BLaER1 treated with 17β-estradiol and CSF1 and Interleukin-3, amounts not matched to agents 10 nM and 100 nM (cell line): ENCODE results near the gene MIGA1.

Experiments
- H3K27ac ChIP-seq, 11 experiments: shearing (Covaris generic); formaldehyde crosslinking; 2 replicates each; pipeline ENCODE4 v1.8.1; 2022
- H3K27me3 ChIP-seq, 11 experiments: shearing (Covaris generic); formaldehyde crosslinking; 2 replicates each; pipeline ENCODE4 v1.8.1; 2022
- H3K36me3 ChIP-seq, 11 experiments: shearing (Covaris generic); formaldehyde crosslinking; 2 replicates each; pipeline ENCODE4 v1.8.1; 2022
- H3K4me1 ChIP-seq, 10 experiments: shearing (Covaris generic); formaldehyde crosslinking; 2 replicates each; pipeline ENCODE4 v1.8.1; 2022
- H3K4me2 ChIP-seq, 11 experiments: shearing (Covaris generic); formaldehyde crosslinking; 2 replicates each; pipeline ENCODE4 v1.8.1; 2022
- H3K4me3 ChIP-seq, 10 experiments: shearing (Covaris generic); formaldehyde crosslinking; 2 replicates each; pipeline ENCODE4 v1.8.1; 2022
- H3K9ac ChIP-seq, 11 experiments: shearing (Covaris generic); formaldehyde crosslinking; 2 replicates each; pipeline ENCODE4 v1.8.1; 2022
- H3K9me3 ChIP-seq, 11 experiments: shearing (Covaris generic); formaldehyde crosslinking; replicated peaks in 1 of 11; 2 replicates each; pipeline ENCODE4 v1.8.1; 2022
- H4K20me1 ChIP-seq, 11 experiments: shearing (Covaris generic); formaldehyde crosslinking; 2 replicates each; pipeline ENCODE4 v1.8.1; 2022
- Cebpa-rat ChIP-seq, 11 experiments: shearing (Covaris generic); IDR thresholded peaks; 2 replicates each; pipeline ENCODE4 v1.8.1; 2022

Gene MIGA1

GRCh38 chr1:77832901-77833300, 53.5 kb downstream of the MIGA1 start:
- Histone ChIP-seq H3K9ac (no peak overlapping the region), H3K27me3 (no peaks in the 10 kb centered on the region), H4K20me1 (no peaks in the 10 kb centered on the region; a peak in 1 of 22 replicates), H3K4me2 (peak overlapping the region in 2 of 11 experiments; percentile 5 to 28; a peak in 1 of 22 replicates), H3K27ac (no peak overlapping the region), H3K4me1 (peaks cover 0 to 15% (median 7%) of the 10 kb centered on the region in 10 experiments; a peak in 7 of 20 replicates), H3K36me3 (peaks cover 24 to 86% (median 57%) of the 10 kb centered on the region in 11 experiments; a peak in 21 of 22 replicates), H3K9me3 (no peaks in the 10 kb centered on the region), H3K4me3 (no peak overlapping the region)
- no peak for TF ChIP-seq Cebpa-rat (IDR thresholded peaks at IDR 0.05)

- no peak overlapping the region for H3K4me3 ChIP-seq
- H3K27ac ChIP-seq = no peak overlapping the region
- peaks cover 0 to 15% (median 7%) of the 10 kb centered on the region in 10 experiments; a peak in 7 of 20 replicates for H3K4me1 ChIP-seq
- TF ChIP-seq Cebpa-rat (IDR thresholded peaks at IDR 0.05) = no peak
- H3K9ac ChIP-seq = no peak overlapping the region
- no peaks in the 10 kb centered on the region for H3K9me3 ChIP-seq
- no peak overlapping the region for H3K4me2 ChIP-seq
- H3K36me3 ChIP-seq = peaks cover 18 to 86% (median 51%) of the 10 kb centered on the region in 11 experiments; a peak in 21 of 22 replicates
- no peaks in the 10 kb centered on the region for H3K27me3 ChIP-seq
- no peaks in the 10 kb centered on the region; a peak in 1 of 22 replicates for H4K20me1 ChIP-seq
These were observed 54.2 kb downstream of the MIGA1 start for GRCh38 chr1:77833521-77834100.

GRCh38 chr1:77834771-77835334, 55.4 kb downstream of the MIGA1 start:
- H3K27ac ChIP-seq = no peak overlapping the region

GRCh38 chr1:77841574-77841973, 62.1 kb downstream of the MIGA1 start:
- Histone ChIP-seq H4K20me1 (no peaks in the 10 kb centered on the region), H3K36me3 (peaks cover 22 to 58% (median 35%) of the 10 kb centered on the region in 11 experiments), H3K9ac (no peak overlapping the region), H3K4me3 (no peak overlapping the region), H3K27me3 (no peaks in the 10 kb centered on the region), H3K4me2 (no peak overlapping the region), H3K27ac (no peak overlapping the region), H3K4me1 (peaks cover under 1 to 8% (median 2%) of the 10 kb centered on the region in 10 experiments; a peak in 18 of 20 replicates), H3K9me3 (no peaks in the 10 kb centered on the region)
- TF ChIP-seq Cebpa-rat (IDR thresholded peaks at IDR 0.05) = no peak

More at GRCh38 chr1:77834771-77835334, 55.4 kb downstream of the MIGA1 start:
- no peaks in the 10 kb centered on the region for H3K9me3 ChIP-seq
- H3K4me3 ChIP-seq = no peak overlapping the region
- no peak for TF ChIP-seq Cebpa-rat (IDR thresholded peaks at IDR 0.05)
- no peaks in the 10 kb centered on the region for H3K27me3 ChIP-seq
- no peaks in the 10 kb centered on the region for H4K20me1 ChIP-seq
- no peak overlapping the region for H3K9ac ChIP-seq
- H3K36me3 ChIP-seq = peaks cover 17 to 85% (median 52%) of the 10 kb centered on the region in 11 experiments
- no peak overlapping the region for H3K4me2 ChIP-seq
- H3K4me1 ChIP-seq = peaks cover 0 to 8% (median 1%) of the 10 kb centered on the region in 10 experiments; a peak in 7 of 20 replicates

GRCh38 chr1:77845951-77846350, 66.5 kb downstream of the MIGA1 start:
- H3K9me3 ChIP-seq = no peaks in the 10 kb centered on the region

GRCh38 chr1:77846966-77847365, 67.5 kb downstream of the MIGA1 start:
- peaks cover 21 to 58% (median 30%) of the 10 kb centered on the region in 11 experiments for H3K36me3 ChIP-seq
- H3K27ac ChIP-seq = peak overlapping the region in 9 of 11 experiments; percentile 35 to 65 (median 61); a peak in 16 of 22 replicates
- H3K4me2 ChIP-seq = peak overlapping the region; percentile 61 to 81 (median 68)
- TF ChIP-seq Cebpa-rat (IDR thresholded peaks at IDR 0.05) = no peak
- H3K9me3 ChIP-seq = no peaks in the 10 kb centered on the region
- H3K4me3 ChIP-seq = peak overlapping the region in 2 of 10 experiments; percentile 21 to 44; a peak in 2 of 20 replicates
- peak overlapping the region in 9 of 11 experiments; percentile 6 to 44 (median 23); a peak in 7 of 22 replicates for H3K9ac ChIP-seq
- no peaks in the 10 kb centered on the region for H3K27me3 ChIP-seq
- no peaks in the 10 kb centered on the region for H4K20me1 ChIP-seq
- H3K4me1 ChIP-seq = peaks cover 17 to 26% (median 21%) of the 10 kb centered on the region in 10 experiments

More at GRCh38 chr1:77845951-77846350, 66.5 kb downstream of the MIGA1 start:
- no peaks in the 10 kb centered on the region for H4K20me1 ChIP-seq
- H3K27me3 ChIP-seq = no peaks in the 10 kb centered on the region
- H3K4me2 ChIP-seq = no peak overlapping the region
- no peak for TF ChIP-seq Cebpa-rat (IDR thresholded peaks at IDR 0.05)
- H3K36me3 ChIP-seq = peaks cover 21 to 48% (median 28%) of the 10 kb centered on the region in 11 experiments; a peak in 21 of 22 replicates
- no peak overlapping the region for H3K4me3 ChIP-seq
- no peak overlapping the region for H3K27ac ChIP-seq
- peaks cover 17 to 26% (median 21%) of the 10 kb centered on the region in 10 experiments for H3K4me1 ChIP-seq
- H3K9ac ChIP-seq = no peak overlapping the region

GRCh38 chr1:77847621-77848080, 68.2 kb downstream of the MIGA1 start:
- Histone ChIP-seq H3K4me1 (peaks cover 17 to 26% (median 21%) of the 10 kb centered on the region in 10 experiments), H3K9me3 (peaks cover 0 to 2% (median 0%) of the 10 kb centered on the region in 11 experiments; a peak in 2 of 22 replicates), H3K4me2 (peak overlapping the region; percentile 61 to 81 (median 68)), H3K36me3 (peaks cover 21 to 61% (median 34%) of the 10 kb centered on the region in 11 experiments), H3K27me3 (no peaks in the 10 kb centered on the region), H4K20me1 (no peaks in the 10 kb centered on the region), H3K9ac (peak overlapping the region in 10 of 11 experiments; percentile 6 to 44 (median 30); a peak in 14 of 22 replicates), H3K4me3 (peak overlapping the region in 4 of 10 experiments; percentile 2 to 44 (median 24); a peak in 5 of 20 replicates), H3K27ac (peak overlapping the region in 9 of 11 experiments; percentile 35 to 65 (median 61); a peak in 18 of 22 replicates)
- peak in 2 of 11 experiments; percentile 29 to 52; a peak in 1 of 22 replicates for TF ChIP-seq Cebpa-rat (IDR thresholded peaks at IDR 0.05)

GRCh38 chr1:77850082-77850481, 70.6 kb downstream of the MIGA1 start:
- no peak overlapping the region for H3K9ac ChIP-seq
- no peaks in the 10 kb centered on the region for H3K27me3 ChIP-seq
- H4K20me1 ChIP-seq = no peaks in the 10 kb centered on the region
- H3K36me3 ChIP-seq = peaks cover 30 to 64% (median 38%) of the 10 kb centered on the region in 11 experiments; a peak in 21 of 22 replicates
- H3K4me1 ChIP-seq = peaks cover 17 to 26% (median 21%) of the 10 kb centered on the region in 10 experiments
- H3K9me3 ChIP-seq = peaks cover 19 to 26% (median 21%) of the 10 kb centered on the region in 11 experiments
- H3K4me2 ChIP-seq = no peak overlapping the region
- no peak overlapping the region for H3K4me3 ChIP-seq
- TF ChIP-seq Cebpa-rat (IDR thresholded peaks at IDR 0.05) = no peak
- no peak overlapping the region for H3K27ac ChIP-seq

GRCh38 chr1:77857552-77857951, 78.1 kb downstream of the MIGA1 start:
- no peak for TF ChIP-seq Cebpa-rat (IDR thresholded peaks at IDR 0.05)
- no peaks in the 10 kb centered on the region for H3K27me3 ChIP-seq
- H3K9ac ChIP-seq = no peak overlapping the region
- no peak overlapping the region for H3K4me2 ChIP-seq
- H3K36me3 ChIP-seq = peaks cover 54 to 92% (median 71%) of the 10 kb centered on the region in 11 experiments
- H3K4me3 ChIP-seq = no peak overlapping the region
- peaks cover 41 to 49% (median 45%) of the 10 kb centered on the region in 11 experiments for H3K9me3 ChIP-seq
- H3K4me1 ChIP-seq = no peaks in the 10 kb centered on the region
- H4K20me1 ChIP-seq = 0 out of 22 replicates have a peak, but pooled peaks cover 0 to 7% (median 0%) of the 10 kb centered on the region in 11 experiments
- no peak overlapping the region for H3K27ac ChIP-seq
